HG02571 (cell line): Measurements from ENCODE around the gene MAPK1.
"Not testable (repeated sequence)": the region's sequence is repeated elsewhere in the genome, so short reads cannot be mapped to it uniquely, and the experiment has no call there.

Source experiments
- ATAC-seq: cut with Tn5 transposase; IDR thresholded peaks from one replicate; pipeline ENCODE4 v1.9.1; 2021; ENCODE audit warnings: mild to moderate bottlenecking, moderate library complexity; ENCODE audit not compliant: unreplicated experiment

The MAPK1 gene

GRCh38 chr22:21882754-21883333, 15.4 kb upstream of the MAPK1 start:
- not testable (repeated sequence) for ATAC-seq

- no peak for ATAC-seq
These were observed 14.7 kb upstream of the MAPK1 start for GRCh38 chr22:21881841-21882753.

GRCh38 chr22:21876486-21877176, 9.2 kb upstream of the MAPK1 start:
- ATAC-seq, result no peak

GRCh38 chr22:21874953-21875352, 7.5 kb upstream of the MAPK1 start:
- ATAC-seq, result not testable (repeated sequence)

- no peak for ATAC-seq
These were observed 6.2 kb upstream of the MAPK1 start for GRCh38 chr22:21873619-21874018.

GRCh38 chr22:21872741-21873140, 5.3 kb upstream of the MAPK1 start:
- ATAC-seq, result not testable (repeated sequence)

GRCh38 chr22:21868651-21869050, 1.2 kb upstream of the MAPK1 start:
- no peak for ATAC-seq

- ATAC-seq, result peak; percentile 26
These were observed 465 bp downstream of the MAPK1 start for GRCh38 chr22:21866833-21867527.

- ATAC-seq, result no peak
These were observed 2.4 kb downstream of the MAPK1 start for GRCh38 chr22:21865041-21865440.

GRCh38 chr22:21862386-21863245, 4.8 kb downstream of the MAPK1 start:
- ATAC-seq, result no peak

GRCh38 chr22:21861851-21862250, 5.6 kb downstream of the MAPK1 start:
- ATAC-seq, result no peak

- no peak for ATAC-seq
These were observed 6.1 kb downstream of the MAPK1 start for GRCh38 chr22:21861264-21861848.

- no peak for ATAC-seq
These were observed 6.9 kb downstream of the MAPK1 start for GRCh38 chr22:21860491-21861039.

- ATAC-seq, result no peak
These were observed 9.2 kb downstream of the MAPK1 start for GRCh38 chr22:21858025-21858764.

GRCh38 chr22:21857481-21857914, 9.9 kb downstream of the MAPK1 start:
- no peak for ATAC-seq

GRCh38 chr22:21856868-21857267, 10.6 kb downstream of the MAPK1 start:
- ATAC-seq, result no peak

GRCh38 chr22:21856197-21856596, 11.2 kb downstream of the MAPK1 start:
- ATAC-seq, result no peak

GRCh38 chr22:21855676-21856075, 11.8 kb downstream of the MAPK1 start:
- ATAC-seq, result no peak

GRCh38 chr22:21850660-21851059, 16.8 kb downstream of the MAPK1 start:
- ATAC-seq, result no peak
